ENCODE data around the gene VPS39. TPM values are rescaled to one million over a fixed set of nuclear protein-coding genes. Genes with fewer than 3 reads are reported as not detected.

Gene VPS39
- total RNA-seq, 1 experiment from 2014 or later = 28.5 TPM

DNA sequence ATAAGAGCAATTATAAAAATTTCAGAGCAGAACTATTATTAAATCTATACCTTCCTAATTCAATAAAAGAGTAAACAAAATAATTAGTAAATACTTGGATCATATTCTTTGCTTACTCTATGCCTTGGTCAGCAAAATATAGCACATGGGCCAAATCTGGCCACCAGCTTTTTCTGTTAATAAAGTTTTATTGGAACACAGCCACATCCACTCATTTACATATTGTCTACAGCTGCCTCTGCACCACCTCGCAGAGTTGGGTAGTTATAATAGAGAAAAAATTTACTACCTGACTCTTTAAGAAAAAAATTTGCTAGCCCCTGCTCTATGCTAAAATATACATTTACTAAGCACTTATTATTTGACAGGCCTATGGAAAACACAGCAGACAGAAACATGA, 32.7 kb upstream of the VPS39 start:
- no peak for TF ChIP-seq CTCF (conservative IDR thresholded peaks at IDR 0.05; ENCODE audit: low read depth, low read length)
- TF ChIP-seq EZH2phosphoT487 (IDR thresholded peaks at IDR 0.05; ENCODE audit: borderline replicate concordance, low read length) = no peak
- TF ChIP-seq EZH2 (IDR thresholded peaks at IDR 0.05; ENCODE audit: low read length, unreplicated experiment) = no peak
- H2AFZ ChIP-seq (ENCODE audit: low read length) = no peak overlapping the region
- no peak for ATAC-seq
- BruUV-seq (replicated peaks) = no TSS peak
- no peak overlapping the region for H3K4me3 ChIP-seq (ENCODE audit: low read length)
- peaks cover 10% of the 10 kb centered on the region; the same call in 1 of the 2 replicates for H4K20me1 ChIP-seq (ENCODE audit: low read length)
- no peak overlapping the region for H3K9ac ChIP-seq (ENCODE audit: low read length)
- no peaks in the 10 kb centered on the region; the same call in 1 of the 2 replicates for H3K79me2 ChIP-seq (ENCODE audit: low read length)
- H3K36me3 ChIP-seq (ENCODE audit: low read depth, low read length) = peaks cover 49% of the 10 kb centered on the region
- H3K4me2 ChIP-seq (ENCODE audit: low read length) = no peak overlapping the region
- CTCF ChIA-PET = no interaction called here
- intact Hi-C loops (cut with micrococcal nuclease) = no loop called here
- no peaks in the 10 kb centered on the region for H3K27me3 ChIP-seq (ENCODE audit: low read length)
- no peak for DNase-seq
- POLR2A ChIA-PET (ENCODE audit: unreplicated experiment) = no interaction called here
- no peaks in the 10 kb centered on the region for H3K9me2 ChIP-seq (replicated peaks; ENCODE audit: low read length)
- H3F3A ChIP-seq (ENCODE audit: low read length, unreplicated experiment) = peaks cover 3% of the 10 kb centered on the region
- no peaks in the 10 kb centered on the region for H3K9me3 ChIP-seq (ENCODE audit: low read length)
- no peak overlapping the region for H3K27ac ChIP-seq (ENCODE audit: low read length)
- peaks cover 20% of the 10 kb centered on the region for H3K4me1 ChIP-seq (ENCODE audit: insufficient read depth, low read length)

DNA sequence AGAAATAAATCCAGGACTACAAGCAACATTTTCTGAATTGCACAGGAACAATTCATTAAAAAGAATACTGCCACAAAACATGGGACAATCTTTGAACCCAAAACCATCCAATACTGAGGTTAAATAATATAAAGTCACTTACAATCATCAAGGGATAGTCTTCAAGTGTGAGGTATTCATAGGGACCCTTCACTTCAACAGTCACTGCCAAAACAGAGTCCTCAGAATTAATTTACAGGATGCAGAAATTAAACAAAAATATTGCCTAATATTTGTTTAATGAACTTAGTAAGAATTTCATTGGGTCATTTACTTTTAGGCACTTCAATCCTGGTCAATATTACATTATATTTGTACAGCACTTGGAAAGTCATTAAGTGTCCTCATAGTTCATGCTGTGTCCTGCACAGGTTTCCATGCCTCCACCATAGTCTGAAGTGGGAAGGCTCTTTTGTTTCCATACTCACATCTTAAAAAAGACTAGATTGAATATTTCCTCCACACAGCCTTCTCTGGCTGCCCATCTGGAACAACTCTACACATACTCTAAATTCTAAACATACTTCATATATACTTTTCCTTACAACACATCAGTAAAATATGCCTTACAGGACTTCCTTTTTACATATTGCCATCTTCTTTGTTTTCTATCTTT, 31.6 kb upstream of the VPS39 start:
- TF ChIP-seq EZH2phosphoT487 (IDR thresholded peaks at IDR 0.05; ENCODE audit: borderline replicate concordance, low read length) (no peak), CTCF (conservative IDR thresholded peaks at IDR 0.05; ENCODE audit: low read depth, low read length) (no peak), EZH2 (IDR thresholded peaks at IDR 0.05; ENCODE audit: low read length, unreplicated experiment) (no peak)
- no peak overlapping the region for H2AFZ ChIP-seq (ENCODE audit: low read length)
- H3K4me3 ChIP-seq (ENCODE audit: low read length) = no peak overlapping the region
- CTCF ChIA-PET = no interaction called here
- H3K4me2 ChIP-seq (ENCODE audit: low read length) = no peak overlapping the region
- H3K27me3 ChIP-seq (ENCODE audit: low read length) = no peaks in the 10 kb centered on the region
- H3K79me2 ChIP-seq (ENCODE audit: low read length) = no peaks in the 10 kb centered on the region; the same call in 1 of the 2 replicates
- DNase-seq (no peak), ATAC-seq (no peak)
- H3K36me3 ChIP-seq (ENCODE audit: low read depth, low read length) = peaks cover 57% of the 10 kb centered on the region
- H3K9ac ChIP-seq (ENCODE audit: low read length) = no peak overlapping the region
- peaks cover 8% of the 10 kb centered on the region for H3K4me1 ChIP-seq (ENCODE audit: insufficient read depth, low read length)
- H3F3A ChIP-seq (ENCODE audit: low read length, unreplicated experiment) = no peaks in the 10 kb centered on the region
- no peak overlapping the region for H3K27ac ChIP-seq (ENCODE audit: low read length)
- no peaks in the 10 kb centered on the region for H3K9me3 ChIP-seq (ENCODE audit: low read length)
- no TSS peak for BruUV-seq (replicated peaks)
- no peaks in the 10 kb centered on the region for H3K9me2 ChIP-seq (replicated peaks; ENCODE audit: low read length)
- peaks cover 9% of the 10 kb centered on the region; the same call in 1 of the 2 replicates for H4K20me1 ChIP-seq (ENCODE audit: low read length)
- POLR2A ChIA-PET (ENCODE audit: unreplicated experiment) = no interaction called here
- intact Hi-C loops (cut with micrococcal nuclease) = no loop called here

DNA sequence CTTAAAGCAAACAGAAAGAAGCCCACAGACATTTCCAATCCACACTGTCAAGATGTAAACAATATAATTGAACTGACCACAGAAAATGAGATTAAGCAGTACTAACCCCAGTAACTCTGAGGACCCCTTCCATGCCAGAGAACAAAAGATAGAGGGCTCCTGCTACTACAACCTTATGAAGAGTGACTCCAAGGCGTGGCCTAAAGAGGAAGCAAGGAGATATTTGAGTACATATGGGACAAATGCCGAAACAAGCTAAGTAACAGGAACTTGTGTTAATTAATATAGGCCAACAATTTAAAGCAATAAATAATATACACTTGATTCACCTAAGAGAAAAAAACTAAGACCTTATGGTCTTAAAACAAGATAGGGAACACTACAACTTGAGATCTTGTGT, 25.0 kb upstream of the VPS39 start:
- BruUV-seq (replicated peaks) = no TSS peak
- Histone ChIP-seq H3K79me2 (ENCODE audit: low read length) (no peaks in the 10 kb centered on the region), H3K4me1 (ENCODE audit: insufficient read depth, low read length) (no peaks in the 10 kb centered on the region), H3F3A (ENCODE audit: low read length, unreplicated experiment) (no peaks in the 10 kb centered on the region), H3K36me3 (ENCODE audit: low read depth, low read length) (peaks cover 54% of the 10 kb centered on the region), H2AFZ (ENCODE audit: low read length) (no peak overlapping the region), H3K9me2 (replicated peaks; ENCODE audit: low read length) (no peaks in the 10 kb centered on the region), H3K9ac (ENCODE audit: low read length) (no peak overlapping the region), H4K20me1 (ENCODE audit: low read length) (no peaks in the 10 kb centered on the region), H3K9me3 (ENCODE audit: low read length) (no peaks in the 10 kb centered on the region), H3K27me3 (ENCODE audit: low read length) (no peaks in the 10 kb centered on the region), H3K4me2 (ENCODE audit: low read length) (no peak overlapping the region), H3K4me3 (ENCODE audit: low read length) (no peak overlapping the region), H3K27ac (ENCODE audit: low read length) (no peak overlapping the region)
- ChIA-PET POLR2A (ENCODE audit: unreplicated experiment) (no interaction called here), CTCF (no interaction called here)
- TF ChIP-seq EZH2phosphoT487 (IDR thresholded peaks at IDR 0.05; ENCODE audit: borderline replicate concordance, low read length) (no peak), EZH2 (IDR thresholded peaks at IDR 0.05; ENCODE audit: low read length, unreplicated experiment) (no peak), CTCF (conservative IDR thresholded peaks at IDR 0.05; ENCODE audit: low read depth, low read length) (no peak)
- DNase-seq = no peak
- intact Hi-C loops (cut with micrococcal nuclease) = no loop called here
- no peak for ATAC-seq

Data from PC-3 (cell line).